ENCODE results near the gene SLC30A9. TPM values are rescaled to one million over a fixed set of nuclear protein-coding genes. Genes with fewer than 3 reads are reported as not detected.

SLC30A9 gene
- total RNA-seq, 1 experiment from 2014 or later: 32.4 TPM

DNA sequence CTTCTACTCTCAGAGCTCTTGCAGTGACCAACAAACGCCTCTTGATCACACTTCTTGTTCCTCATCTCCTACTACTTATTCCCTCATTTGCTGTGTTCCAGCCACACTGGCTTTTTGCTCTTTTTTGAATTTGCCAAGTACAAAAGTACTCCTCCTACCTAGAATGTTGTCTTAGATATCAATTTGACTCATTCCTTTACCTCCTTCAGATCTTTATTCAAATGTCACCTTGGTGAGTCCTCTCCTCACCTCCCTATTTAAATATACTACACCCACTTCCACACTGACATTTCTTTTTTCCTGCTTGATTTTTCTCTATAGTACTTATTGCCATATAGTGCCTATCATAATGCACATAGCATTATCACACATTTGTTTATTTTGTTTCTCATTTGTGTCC, 15.0 kb upstream of the SLC30A9 start:
- ATAC-seq (no peak), DNase-seq (ENCODE audit: low read depth, low spot score) (no peak)
- Histone ChIP-seq H3K9me3 (ENCODE audit: control insufficient read depth, insufficient read depth, low read depth, low read length) (no peaks in the 10 kb centered on the region), H3K4me3 (ENCODE audit: low read depth in 2 of 2, low read length in 2 of 2) (no peak overlapping the region), H3K27ac (ENCODE audit: low read length) (no peak overlapping the region), H3K36me3 (ENCODE audit: control insufficient read depth, insufficient read depth, low read length) (no peaks in the 10 kb centered on the region), H3K27me3 (ENCODE audit: control insufficient read depth, insufficient read depth, low read length) (no peaks in the 10 kb centered on the region), H3K4me1 (ENCODE audit: control insufficient read depth, insufficient read depth, low read length) (no peaks in the 10 kb centered on the region)
- intact Hi-C loops (cut with micrococcal nuclease; ENCODE audit: unreplicated experiment): no loop called here
- CTCF ChIA-PET: no interaction called here
- in situ Hi-C loops (cut with HindIII; ENCODE audit: low pct_unique_long_range_greater_than_20kb, low sequenced_read_pairs): no loop called here
- BruUV-seq (replicated peaks): no TSS peak
- POLR2A ChIA-PET: no interaction called here
- TF ChIP-seq CTCF (IDR thresholded peaks at IDR 0.05): no peak
- no peak for TF ChIP-seq REST (IDR thresholded peaks at IDR 0.05; ENCODE audit: insufficient read depth in 1 of 2, low read depth in 2 of 2, low read length in 1 of 2)
- no peak for TF ChIP-seq TCF7L2 (IDR thresholded peaks at IDR 0.05; ENCODE audit: low read depth, low read length)
- TF ChIP-seq POLR2AphosphoS5 (IDR thresholded peaks at IDR 0.05; ENCODE audit: low read depth, low read length): no peak
- no peak for TF ChIP-seq SIN3A (IDR thresholded peaks at IDR 0.05; ENCODE audit: borderline replicate concordance, insufficient read depth, low read depth, low read length)

- Histone ChIP-seq H3K27ac (ENCODE audit: low read length) (no peak overlapping the region), H3K4me1 (ENCODE audit: control insufficient read depth, insufficient read depth, low read length) (no peaks in the 10 kb centered on the region), H3K4me3 (ENCODE audit: low read depth in 2 of 2, low read length in 2 of 2) (no peak overlapping the region), H3K27me3 (ENCODE audit: control insufficient read depth, insufficient read depth, low read length) (no peaks in the 10 kb centered on the region), H3K36me3 (ENCODE audit: control insufficient read depth, insufficient read depth, low read length) (no peaks in the 10 kb centered on the region), H3K9me3 (ENCODE audit: control insufficient read depth, insufficient read depth, low read depth, low read length) (no peaks in the 10 kb centered on the region)
- DNase-seq (ENCODE audit: low read depth, low spot score): no peak
- in situ Hi-C loops (cut with HindIII; ENCODE audit: low pct_unique_long_range_greater_than_20kb, low sequenced_read_pairs): no loop called here
- POLR2A ChIA-PET: no interaction called here
- TF ChIP-seq SIN3A (IDR thresholded peaks at IDR 0.05; ENCODE audit: borderline replicate concordance, insufficient read depth, low read depth, low read length): no peak
- TF ChIP-seq CTCF (IDR thresholded peaks at IDR 0.05): no peak
- TF ChIP-seq REST (IDR thresholded peaks at IDR 0.05; ENCODE audit: insufficient read depth in 1 of 2, low read depth in 2 of 2, low read length in 1 of 2): no peak
- TF ChIP-seq POLR2AphosphoS5 (IDR thresholded peaks at IDR 0.05; ENCODE audit: low read depth, low read length): no peak
- TF ChIP-seq TCF7L2 (IDR thresholded peaks at IDR 0.05; ENCODE audit: low read depth, low read length): no peak
- no TSS peak for BruUV-seq (replicated peaks)
- intact Hi-C loops (cut with micrococcal nuclease; ENCODE audit: unreplicated experiment): no loop called here
- CTCF ChIA-PET: no interaction called here
- ATAC-seq: no peak
These were observed 13.4 kb upstream of the SLC30A9 start for GRCh38 chr4:41976775-41977516.
